Measurements from ENCODE around the gene KLHL17. TPM values are rescaled to one million over a fixed set of nuclear protein-coding genes. Genes with fewer than 3 reads are reported as not detected.
"Not testable (repeated sequence)": the region's sequence is repeated elsewhere in the genome, so short reads cannot be mapped to it uniquely, and the experiment has no call there.

KLHL17 gene
- total and polyA plus RNA-seq, 11 donors = 1.6 to 6.8 (median 4.7) TPM

GRCh38 chr1:974687-975328, 14.4 kb downstream of the KLHL17 start:
- TF ChIP-seq POLR2A (IDR thresholded peaks at IDR 0.05) (no peak), CTCF (IDR thresholded peaks at IDR 0.05) (no peak)
- no peaks in the 10 kb centered on the region for H3K9me3 ChIP-seq
- intact Hi-C loops (cut with DNase I) = loop anchor here in 1 of 10 donors (10.0 kb wide), 1 partner anchor 520 kb away; no protein-coding TSS in a partner anchor
- no peak overlapping the region for H3K4me3 ChIP-seq
- H3K27me3 ChIP-seq = peaks cover 0 to 65% (median 37%) of the 10 kb centered on the region in 9 donors
- peaks cover 0 to 55% (median 11%) of the 10 kb centered on the region in 12 donors for H3K4me1 ChIP-seq
- H3K27ac ChIP-seq = peak overlapping the region in 1 of 12 donors; percentile 76
- ATAC-seq (no peak), DNase-seq (peak in 1 of 5 donors; percentile 14)
- peaks cover 0 to 4% (median 0%) of the 10 kb centered on the region in 9 donors for H3K36me3 ChIP-seq
- WGBS, 4 donors = 55 to 71% (median 59%) methylated on average over 15 to 17 of the region's 17 CpGs

GRCh38 chr1:975365-975764, 15.0 kb downstream of the KLHL17 start:
- no peaks in the 10 kb centered on the region for H3K9me3 ChIP-seq
- H3K27ac ChIP-seq = peak overlapping the region in 1 of 12 donors; percentile 76
- TF ChIP-seq CTCF (IDR thresholded peaks at IDR 0.05) (no peak), POLR2A (IDR thresholded peaks at IDR 0.05) (no peak)
- no peak for ATAC-seq
- DNase-seq = peak in 2 of 5 donors; percentile 6 to 23
- peaks cover 0 to 53% (median 11%) of the 10 kb centered on the region in 12 donors for H3K4me1 ChIP-seq
- no peak overlapping the region for H3K4me3 ChIP-seq
- peaks cover 0 to 61% (median 36%) of the 10 kb centered on the region in 9 donors for H3K27me3 ChIP-seq
- WGBS, 4 donors = 62 to 77% (median 75%) methylated on average over 8 to 9 of the region's 9 CpGs
- H3K36me3 ChIP-seq = peaks cover 0 to 4% (median 0%) of the 10 kb centered on the region in 9 donors
- intact Hi-C loops (cut with DNase I) = loop anchor here in 1 of 10 donors (10.0 kb wide), 1 partner anchor 519 kb away; no protein-coding TSS in a partner anchor

GRCh38 chr1:975896-976683, 15.7 kb downstream of the KLHL17 start:
- H3K9me3 ChIP-seq = no peaks in the 10 kb centered on the region
- intact Hi-C loops (cut with DNase I) = loop anchor here in 1 of 10 donors (10.0 kb wide), 1 partner anchor 519 kb away; no protein-coding TSS in a partner anchor
- peaks cover 0 to 46% (median 11%) of the 10 kb centered on the region in 12 donors for H3K4me1 ChIP-seq
- H3K4me3 ChIP-seq = peak overlapping the region in 9 of 12 donors; percentile 12 to 40 (median 29)
- peaks cover 0 to 54% (median 28%) of the 10 kb centered on the region in 9 donors for H3K27me3 ChIP-seq
- DNase-seq (peak in 3 of 5 donors; percentile 44 to 79 (median 53)), ATAC-seq (no peak)
- TF ChIP-seq POLR2A (IDR thresholded peaks at IDR 0.05) (no peak), CTCF (IDR thresholded peaks at IDR 0.05) (peak in 9 of 12 donors; percentile 4 to 59 (median 32))
- H3K36me3 ChIP-seq = peaks cover 0 to 4% (median 0%) of the 10 kb centered on the region in 9 donors
- H3K27ac ChIP-seq = peak overlapping the region in 8 of 12 donors; percentile 29 to 76 (median 58)
- 9 to 21% (median 11%) methylated on average over 33 to 40 of the region's 40 CpGs for WGBS, 4 donors

GRCh38 chr1:976791-977190, 16.4 kb downstream of the KLHL17 start:
- H3K36me3 ChIP-seq, H3K9me3 ChIP-seq, ATAC-seq, H3K27ac ChIP-seq, H3K4me3 ChIP-seq: not testable (repeated sequence)
- peaks cover 0 to 47% (median 21%) of the 10 kb centered on the region in 9 donors for H3K27me3 ChIP-seq
- intact Hi-C loops (cut with DNase I) = loop anchor here in 1 of 10 donors (10.0 kb wide), 1 partner anchor 518 kb away; no protein-coding TSS in a partner anchor
- WGBS, 4 donors = 60 to 68% (median 65%) methylated on average over 1 to 15 of the region's 39 CpGs; no CpG with 5 or more reads in 1 of the 4 donors
- DNase-seq = peak in 3 of 5 donors; percentile 35 to 75 (median 60)
- H3K4me1 ChIP-seq = peaks cover 0 to 42% (median 11%) of the 10 kb centered on the region in 12 donors

All from heart left ventricle (tissue), 16 donors.